Esophagus squamous epithelium (tissue), 5 donors: Measurements from ENCODE around the gene ERAL1. TPM values are rescaled to one million over a fixed set of nuclear protein-coding genes. Genes with fewer than 3 reads are reported as not detected.

Experiments used
- DNase-seq: peaks from one replicate; lab custom pipeline; 2025; lab: John Stamatoyannopoulos, UW
- H3K27ac ChIP-seq, 4 donors: fragments of 200-600 bp; sonication (generic); one replicate each; pipeline ENCODE4 v1.5.1; 2016 to 2019; ENCODE audit warnings: mild to moderate bottlenecking in 1 of 4
- H3K27me3 ChIP-seq, 4 donors: fragments of 200-600 bp; sonication (generic); 1 replicate in 3 of 4; 2 replicates in 1 of 4; pipeline versions ENCODE4 v1.5.1 to v1.6.0; 2017 to 2021; ENCODE audit warnings: antibody characterized with exemption in 1 of 4
- H3K36me3 ChIP-seq, 3 donors: fragments of 200-600 bp; sonication (generic); one replicate each; pipeline ENCODE4 v1.5.1; 2016 to 2019
- H3K4me1 ChIP-seq, 3 donors: fragments of 200-600 bp; sonication (generic); one replicate each; pipeline ENCODE4 v1.5.1; 2017 to 2019
- H3K4me3 ChIP-seq, 4 donors: fragments of 200-600 bp; sonication (generic); 1 replicate in 3 of 4; 2 replicates in 1 of 4; pipeline ENCODE4 v1.5.1; 2016 to 2019; ENCODE audit warnings: mild to moderate bottlenecking in 2 of 4, moderate library complexity in 1 of 4
- H3K9me3 ChIP-seq, 3 donors: fragments of 200-600 bp; sonication (generic); one replicate each; pipeline ENCODE4 v1.5.1; 2016 to 2019
- POLR2A ChIP-seq, 4 donors: fragments of 450-650 bp; IDR thresholded peaks; one replicate each; pipeline ENCODE4 v1.6.1; 2017; ENCODE audit warnings: antibody characterized with exemption in 4 of 4, mild to moderate bottlenecking in 4 of 4, moderate library complexity in 3 of 4
- WGBS, 2 donors: methylation state at CpG; one replicate each; pipeline ENCODE4 v1.1.5; 2018; 5-methylcytosine and 5-hydroxymethylcytosine counted together
- intact Hi-C: fragments of 100-400 bp; cut with DNase I; formaldehyde crosslinking; loops from one replicate; pipeline ENCODE4 v1.15.0; 2022
- total RNA-seq, 4 donors: library from RNA; depleted of rRNA; stranded (reverse); fragments of >200 nt; gene quantifications; one replicate each; pipeline ENCODE4 v1.1.0, GENCODE V29; 2016
- TF ChIP-seq, protein P1 (sequence below), 6 experiments: fragments of 450-650 bp in 4 of 6; fragments of 200-600 bp in 2 of 6; sonication (generic) in 2 of 6; IDR thresholded peaks; one replicate each; pipeline ENCODE4 v1.5.1; 2016 to 2019; ENCODE audit warnings: antibody characterized with exemption in 6 of 6, mild to moderate bottlenecking in 4 of 6, moderate library complexity in 4 of 6
- donor health status: DM: yes; HTN: yes; CAD: no.

The ERAL1 gene
- total RNA-seq, 4 donors from 2014 or later: 24.7 to 41.6 (median 37.8) TPM

DNA sequence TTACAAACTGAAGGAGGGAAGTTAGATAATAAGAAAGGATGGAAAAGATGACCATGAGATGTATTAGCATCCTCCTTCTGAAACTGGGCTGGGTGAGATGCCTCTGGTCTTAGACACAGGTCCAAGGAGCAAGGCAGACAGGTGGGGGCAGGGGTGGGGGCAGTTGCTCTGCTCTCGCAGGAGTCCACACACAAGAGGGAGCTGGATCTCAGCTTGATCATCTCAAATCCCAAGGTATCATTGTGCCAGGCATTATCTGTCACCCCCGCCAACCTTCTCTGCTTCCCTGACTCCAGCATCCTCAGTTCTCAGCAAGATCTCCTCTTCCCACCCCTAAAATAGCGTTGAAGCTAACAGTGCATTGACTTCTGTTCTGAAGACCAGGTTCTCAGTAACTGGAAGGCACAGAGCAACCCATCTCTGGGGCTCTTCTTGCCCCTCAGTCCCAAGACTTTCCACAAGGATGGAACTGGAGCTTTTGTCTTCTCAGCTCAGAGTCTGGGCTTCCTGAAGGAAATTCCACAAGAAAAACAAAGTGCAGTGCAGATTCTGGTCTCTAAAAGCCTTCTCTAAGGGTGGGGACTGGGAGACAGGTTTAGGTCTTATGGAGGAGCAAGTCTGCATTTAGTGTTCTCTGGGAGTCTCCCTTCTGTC lies 41.1 kb downstream of the ERAL1 start:
- Histone ChIP-seq H3K27me3 (no peaks in the 10 kb centered on the region), H3K36me3 (peaks cover 0 to 15% (median 0%) of the 10 kb centered on the region in 3 donors), H3K4me3 (peak overlapping the region; percentile 79 to 98 (median 85)), H3K27ac (peak overlapping the region; percentile 91 to 98 (median 96)), H3K4me1 (peaks cover 37 to 85% (median 54%) of the 10 kb centered on the region in 3 donors), H3K9me3 (no peaks in the 10 kb centered on the region)
- DNase-seq: no peak
- intact Hi-C loops: no loop called here
- no peak for TF ChIP-seq POLR2A (IDR thresholded peaks at IDR 0.05)
- TF ChIP-seq, protein P1, sequence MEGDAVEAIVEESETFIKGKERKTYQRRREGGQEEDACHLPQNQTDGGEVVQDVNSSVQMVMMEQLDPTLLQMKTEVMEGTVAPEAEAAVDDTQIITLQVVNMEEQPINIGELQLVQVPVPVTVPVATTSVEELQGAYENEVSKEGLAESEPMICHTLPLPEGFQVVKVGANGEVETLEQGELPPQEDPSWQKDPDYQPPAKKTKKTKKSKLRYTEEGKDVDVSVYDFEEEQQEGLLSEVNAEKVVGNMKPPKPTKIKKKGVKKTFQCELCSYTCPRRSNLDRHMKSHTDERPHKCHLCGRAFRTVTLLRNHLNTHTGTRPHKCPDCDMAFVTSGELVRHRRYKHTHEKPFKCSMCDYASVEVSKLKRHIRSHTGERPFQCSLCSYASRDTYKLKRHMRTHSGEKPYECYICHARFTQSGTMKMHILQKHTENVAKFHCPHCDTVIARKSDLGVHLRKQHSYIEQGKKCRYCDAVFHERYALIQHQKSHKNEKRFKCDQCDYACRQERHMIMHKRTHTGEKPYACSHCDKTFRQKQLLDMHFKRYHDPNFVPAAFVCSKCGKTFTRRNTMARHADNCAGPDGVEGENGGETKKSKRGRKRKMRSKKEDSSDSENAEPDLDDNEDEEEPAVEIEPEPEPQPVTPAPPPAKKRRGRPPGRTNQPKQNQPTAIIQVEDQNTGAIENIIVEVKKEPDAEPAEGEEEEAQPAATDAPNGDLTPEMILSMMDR (IDR thresholded peaks at IDR 0.05): no peak
- 28 to 47% methylated on average over 3 of the region's 3 CpGs for WGBS, 2 donors

DNA sequence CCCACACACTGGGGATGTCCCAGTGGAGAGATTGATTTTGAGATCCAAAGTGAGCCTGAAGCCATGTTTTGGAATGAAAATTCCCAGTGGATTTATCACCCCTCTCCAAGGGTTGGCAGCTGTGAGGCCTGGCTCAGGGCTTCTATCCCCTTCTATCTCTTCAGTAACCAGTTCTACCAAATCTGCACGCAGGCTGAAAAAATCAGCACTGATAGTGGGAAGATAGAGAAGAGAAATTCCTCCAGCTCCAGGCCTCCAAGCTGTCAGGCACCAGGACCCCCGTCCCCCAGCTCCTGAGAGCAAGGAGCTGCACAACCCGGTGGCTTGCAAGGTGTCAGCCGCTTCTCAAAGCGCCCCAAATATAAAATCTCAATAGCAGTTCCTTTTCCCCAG lies 41.7 kb downstream of the ERAL1 start:
- intact Hi-C loops: no loop called here

DNA sequence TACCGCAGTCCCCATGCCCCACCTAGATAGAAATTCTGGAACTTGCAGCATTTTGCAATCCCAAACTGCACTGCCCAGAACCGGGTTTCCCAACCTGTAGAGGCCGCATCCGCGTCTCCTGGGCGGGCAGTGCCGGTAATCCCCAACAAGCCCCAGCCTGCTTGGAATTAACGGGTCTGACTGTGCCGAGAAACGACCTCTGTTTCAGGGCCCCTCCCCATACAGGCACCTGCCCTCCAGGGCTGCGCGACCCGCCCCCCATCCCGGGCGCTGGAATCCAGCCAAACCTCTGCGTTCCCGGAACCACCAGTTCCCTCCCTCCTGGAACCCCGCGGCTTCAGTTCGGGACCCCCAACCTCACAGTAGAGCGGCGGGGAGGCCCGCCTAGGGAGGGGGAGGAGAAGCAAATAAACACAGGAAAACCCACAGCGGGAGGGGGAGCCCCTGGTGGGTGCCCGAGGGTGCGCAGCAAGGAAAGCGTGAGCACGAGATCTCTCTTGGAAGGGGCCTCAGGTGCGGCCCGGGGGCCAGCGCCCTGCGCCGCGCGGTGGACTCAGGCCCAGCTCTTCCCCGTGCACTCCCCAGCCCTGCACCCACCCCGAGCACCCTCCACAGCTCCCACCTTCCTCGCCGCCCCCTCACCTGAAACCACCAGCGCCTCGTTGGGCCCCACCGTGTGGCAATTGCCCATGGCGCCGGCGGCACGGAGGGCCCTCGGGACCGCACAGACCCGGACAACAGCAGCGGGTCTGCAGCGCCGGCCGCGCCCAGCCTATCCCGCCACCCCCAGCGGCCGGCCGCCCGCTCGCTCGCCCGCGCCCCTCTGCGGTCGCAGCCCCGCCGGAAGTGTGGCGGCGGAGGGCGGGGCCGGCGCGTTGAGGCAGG lies 42.3 kb downstream of the ERAL1 start, which contains the start of gene FLOT2:
Gene FLOT2 (minus strand): TSS at position 850 of the 885 bp plus-strand sequence. CDS start 159 bp downstream, at position 691.
- H3K4me1 ChIP-seq: peaks cover 40 to 85% (median 59%) of the 10 kb centered on the region in 3 donors
- H3K27me3 ChIP-seq: no peaks in the 10 kb centered on the region
- intact Hi-C loops: no loop called here
- H3K36me3 ChIP-seq: peaks cover 0 to 5% (median 0%) of the 10 kb centered on the region in 3 donors
- peak within 1 kb of the TSS; percentile 91 to 98 (median 96) for H3K27ac ChIP-seq
- no peaks in the 10 kb centered on the region for H3K9me3 ChIP-seq
- H3K4me3 ChIP-seq: peak within 1 kb of the TSS; percentile 79 to 98 (median 85)
- WGBS, 2 donors: 0 to 2% methylated on average over 6 to 8 of the region's 73 CpGs
- no peak for DNase-seq
- TF ChIP-seq POLR2A (IDR thresholded peaks at IDR 0.05): peak in 1 of 4 donors; percentile 59
- TF ChIP-seq, protein P1 (IDR thresholded peaks at IDR 0.05): peak in 4 of 6 experiments; percentile 14 to 33 (median 30)

More for the DNA sequence above, 41.7 kb downstream of the ERAL1 start:
- peaks cover 0 to 9% (median 0%) of the 10 kb centered on the region in 3 donors for H3K36me3 ChIP-seq
- WGBS, 2 donors: 2 to 9% methylated on average over 5 of the region's 5 CpGs
- peaks cover 37 to 85% (median 59%) of the 10 kb centered on the region in 3 donors for H3K4me1 ChIP-seq
- TF ChIP-seq POLR2A (IDR thresholded peaks at IDR 0.05): no peak
- TF ChIP-seq, protein P1 (IDR thresholded peaks at IDR 0.05): no peak
- peak overlapping the region; percentile 79 to 98 (median 85) for H3K4me3 ChIP-seq
- peak overlapping the region; percentile 91 to 98 (median 96) for H3K27ac ChIP-seq
- H3K9me3 ChIP-seq: no peaks in the 10 kb centered on the region
- no peak for DNase-seq
- no peaks in the 10 kb centered on the region for H3K27me3 ChIP-seq

DNA sequence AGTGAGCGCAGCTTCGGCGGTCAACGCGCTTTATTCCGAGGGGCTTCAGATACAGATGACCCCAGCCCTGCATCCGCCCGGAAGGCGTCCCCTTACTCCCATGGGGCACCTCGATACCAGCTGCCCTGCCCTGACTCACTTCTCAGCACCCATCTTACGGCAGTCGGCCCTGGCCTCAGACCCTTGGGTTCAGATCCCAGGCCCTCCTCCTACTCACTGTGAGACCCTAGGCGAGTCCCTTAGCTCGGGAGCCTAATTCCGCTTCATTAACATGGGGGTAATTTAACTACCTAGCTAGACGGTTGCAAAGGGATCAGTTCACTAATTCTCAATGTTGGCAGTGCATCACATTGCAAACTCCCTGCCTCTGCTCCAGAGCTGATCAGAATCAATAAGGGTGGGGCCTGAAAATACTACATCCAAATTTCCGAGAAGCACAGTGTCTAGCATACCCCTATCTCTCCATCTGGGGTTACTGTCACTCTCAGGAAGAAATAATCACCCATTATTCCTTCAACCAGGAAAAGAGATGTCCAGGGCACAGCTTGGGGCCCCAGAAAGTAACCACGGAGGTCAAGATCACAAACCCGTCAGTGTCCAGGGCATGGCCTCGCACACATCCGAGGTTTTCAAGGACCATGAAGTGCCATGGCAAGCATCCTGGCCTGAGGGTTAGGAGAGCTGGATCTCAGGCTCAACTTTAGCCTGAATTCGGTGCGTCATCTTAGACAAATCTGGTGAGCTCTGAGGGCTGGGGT lies 43.1 kb downstream of the ERAL1 start:
- 8 to 43% methylated on average over 8 to 18 of the region's 23 CpGs for WGBS, 2 donors
- Histone ChIP-seq H3K9me3 (no peaks in the 10 kb centered on the region), H3K4me1 (peaks cover 36 to 80% (median 52%) of the 10 kb centered on the region in 3 donors), H3K36me3 (peaks cover 0 to 5% (median 0%) of the 10 kb centered on the region in 3 donors), H3K4me3 (peak overlapping the region; percentile 79 to 98 (median 85)), H3K27me3 (no peaks in the 10 kb centered on the region), H3K27ac (peak overlapping the region; percentile 91 to 98 (median 96))
- TF ChIP-seq POLR2A (IDR thresholded peaks at IDR 0.05): no peak
- TF ChIP-seq, protein P1 (IDR thresholded peaks at IDR 0.05): no peak
- DNase-seq: no peak
- intact Hi-C loops: no loop called here
